Esophagus squamous epithelium (tissue), 4 donors: ENCODE results near the gene MAGOH.
A peak's percentile ranks its signal among the peaks of the same experiment; 100 is the strongest.
"Not testable (repeated sequence)": the region's sequence is repeated elsewhere in the genome, so short reads cannot be mapped to it uniquely, and the experiment has no call there.

Experiments used
- CTCF ChIP-seq, 6 experiments: fragments of 450-650 bp in 4 of 6; fragments of 200-600 bp in 2 of 6; sonication (generic) in 2 of 6; IDR thresholded peaks; one replicate each; pipeline ENCODE4 v1.5.1; 2016 to 2019; ENCODE audit warnings: antibody characterized with exemption in 6 of 6, mild to moderate bottlenecking in 4 of 6, moderate library complexity in 4 of 6
- POLR2A ChIP-seq, 4 donors: fragments of 450-650 bp; IDR thresholded peaks; one replicate each; pipeline ENCODE4 v1.6.1; 2017; ENCODE audit warnings: antibody characterized with exemption in 4 of 4, mild to moderate bottlenecking in 4 of 4, moderate library complexity in 3 of 4

- peak in 1 of 6 experiments; percentile 11 for TF ChIP-seq CTCF (IDR thresholded peaks at IDR 0.05)
- TF ChIP-seq POLR2A (IDR thresholded peaks at IDR 0.05): not testable (repeated sequence)
Observed at GRCh38 chr1:53185955-53186297, 52.4 kb downstream of the MAGOH start.
